NCI-H2171 (cell line): ENCODE data around the gene NTRK1.
A peak's percentile ranks its signal among the peaks of the same experiment; 100 is the strongest.

ENCODE experiments used
- DNase-seq: peaks from one replicate; lab custom pipeline; 2025; lab: John Stamatoyannopoulos, UW

NTRK1 gene

DNA sequence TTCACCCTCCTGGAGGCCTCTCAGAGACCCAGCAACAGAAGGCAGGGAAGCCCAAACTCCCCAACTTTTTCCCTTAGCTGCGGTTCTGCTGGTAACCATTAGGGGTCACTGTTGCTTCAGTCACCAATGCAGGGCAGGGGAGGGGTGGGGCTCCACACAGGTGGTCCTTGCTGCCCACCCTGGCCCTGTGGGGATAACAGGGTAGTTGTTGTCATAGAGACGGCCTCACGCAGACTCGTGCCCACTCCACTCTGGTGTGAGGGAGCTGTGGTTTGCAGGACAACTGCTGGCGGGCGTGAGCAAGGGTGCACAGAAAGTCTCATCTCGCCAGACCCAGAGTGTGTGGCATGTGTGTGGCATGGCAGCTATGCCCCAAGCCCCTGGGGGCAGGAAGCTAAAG lies 21.7 kb upstream of the NTRK1 start:
- DNase-seq = no peak

DNA sequence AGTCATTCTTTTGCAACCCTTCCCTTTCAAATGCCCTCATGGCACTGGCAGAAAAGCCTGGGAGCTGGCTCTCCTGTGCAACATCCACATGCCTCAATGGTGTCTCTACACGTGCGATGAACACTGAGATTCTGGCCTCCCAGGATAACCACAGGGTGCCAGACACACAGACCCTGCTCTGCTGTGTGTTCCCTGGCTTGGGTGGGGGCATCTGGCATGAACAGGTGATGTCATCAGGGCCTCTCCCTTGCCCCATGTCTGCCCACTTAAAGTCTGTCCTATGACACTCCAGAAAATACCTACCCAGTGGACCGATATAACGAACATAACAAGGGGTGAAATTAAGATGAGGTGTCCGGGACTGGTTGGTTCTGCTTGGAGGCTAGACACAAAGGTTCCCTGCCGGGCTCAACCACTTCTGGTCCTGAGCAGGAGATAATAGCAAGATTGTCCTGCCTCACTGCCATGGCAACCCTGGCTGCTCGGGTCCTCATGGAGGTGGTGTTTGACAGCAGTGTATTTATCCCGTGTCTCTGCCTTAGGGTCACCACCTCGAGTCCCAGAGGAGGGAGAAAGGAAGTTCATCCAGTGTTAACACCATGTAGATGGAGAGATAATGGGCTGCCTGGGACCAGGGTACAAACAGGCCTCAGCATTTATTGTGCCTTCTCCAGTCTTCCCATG lies 21.1 kb upstream of the NTRK1 start:
- no peak for DNase-seq

DNA sequence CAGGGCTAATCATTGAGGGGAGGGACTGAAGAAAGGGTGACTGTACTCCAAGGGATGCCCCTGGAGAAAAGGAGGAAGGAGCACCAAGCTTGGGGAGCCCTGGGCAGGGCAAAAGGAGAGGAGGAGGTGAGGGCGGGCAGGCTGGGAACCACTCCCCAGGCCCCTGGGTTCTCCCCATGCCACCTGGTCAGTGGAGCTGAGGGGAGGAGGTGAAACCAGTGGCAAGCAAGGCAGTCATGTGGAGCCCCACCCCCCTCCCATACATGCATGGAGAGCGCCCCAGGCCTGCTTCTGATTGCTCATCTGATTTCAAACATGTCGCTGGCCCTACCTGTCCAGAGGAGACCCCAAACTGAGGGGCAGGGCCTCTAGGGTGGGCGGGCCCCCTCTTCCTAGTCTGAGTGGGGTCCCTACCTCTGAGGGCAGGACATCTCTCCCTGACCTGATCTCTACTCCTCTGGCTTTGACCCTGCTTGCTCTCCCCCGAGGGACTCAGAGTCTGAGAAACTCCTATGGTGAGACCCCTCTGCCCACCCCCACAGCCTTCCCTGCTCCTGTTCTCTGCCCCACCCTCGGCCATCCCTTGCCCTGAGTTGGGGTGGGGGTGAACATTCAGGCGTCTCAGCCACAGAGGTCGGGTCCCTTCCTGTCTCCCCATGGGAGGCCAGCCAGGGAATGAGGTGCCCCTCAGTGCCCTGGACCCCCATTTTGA lies 20.3 kb upstream of the NTRK1 start:
- no peak for DNase-seq

DNA sequence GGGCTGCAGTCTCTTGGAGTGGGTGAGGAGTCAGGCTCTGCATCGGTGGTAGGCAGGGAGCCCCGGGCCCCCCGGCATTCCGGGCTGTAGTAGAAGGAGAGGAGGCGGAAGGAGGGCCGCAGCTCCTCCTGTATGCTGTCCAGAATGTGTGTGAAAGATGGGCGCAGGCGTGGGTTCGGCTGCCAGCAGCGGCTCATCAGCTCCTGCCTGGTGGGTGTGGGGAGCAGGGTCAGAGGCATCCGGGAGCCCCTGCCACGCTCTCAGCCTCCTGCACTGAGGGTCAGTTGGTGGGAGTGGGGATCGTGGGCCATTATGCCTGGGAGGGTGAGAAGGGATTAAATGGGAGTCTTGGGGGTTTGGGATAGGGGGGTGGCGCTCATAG lies 19.8 kb upstream of the NTRK1 start:
- no peak for DNase-seq

DNA sequence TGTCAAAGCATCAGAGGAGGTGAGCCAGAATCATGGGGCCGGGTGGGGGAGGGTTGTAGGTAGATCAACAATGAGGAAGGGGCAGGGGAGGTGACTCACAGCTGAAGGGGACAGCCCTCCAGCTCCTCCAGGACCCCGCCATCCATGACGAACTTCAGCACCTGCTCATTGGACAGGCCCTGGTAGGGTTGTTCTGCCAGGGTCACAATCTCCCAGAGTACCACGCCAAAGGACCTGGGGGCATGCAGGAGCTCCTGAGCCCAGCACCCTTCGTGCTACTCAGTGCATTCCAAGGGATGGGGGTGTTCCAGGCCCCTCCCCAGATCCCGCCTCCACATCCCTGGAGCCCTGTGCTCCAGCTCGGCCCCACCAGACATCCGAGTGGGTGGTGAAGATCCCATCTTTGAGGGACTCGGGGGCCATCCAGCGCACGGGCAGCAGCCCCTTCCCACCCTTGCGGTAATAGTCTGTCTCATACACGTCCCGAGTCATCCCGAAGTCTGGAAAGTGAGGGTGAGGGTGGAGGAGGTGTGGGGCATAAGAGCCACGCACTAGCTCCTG lies 19.3 kb upstream of the NTRK1 start:
- DNase-seq = no peak

DNA sequence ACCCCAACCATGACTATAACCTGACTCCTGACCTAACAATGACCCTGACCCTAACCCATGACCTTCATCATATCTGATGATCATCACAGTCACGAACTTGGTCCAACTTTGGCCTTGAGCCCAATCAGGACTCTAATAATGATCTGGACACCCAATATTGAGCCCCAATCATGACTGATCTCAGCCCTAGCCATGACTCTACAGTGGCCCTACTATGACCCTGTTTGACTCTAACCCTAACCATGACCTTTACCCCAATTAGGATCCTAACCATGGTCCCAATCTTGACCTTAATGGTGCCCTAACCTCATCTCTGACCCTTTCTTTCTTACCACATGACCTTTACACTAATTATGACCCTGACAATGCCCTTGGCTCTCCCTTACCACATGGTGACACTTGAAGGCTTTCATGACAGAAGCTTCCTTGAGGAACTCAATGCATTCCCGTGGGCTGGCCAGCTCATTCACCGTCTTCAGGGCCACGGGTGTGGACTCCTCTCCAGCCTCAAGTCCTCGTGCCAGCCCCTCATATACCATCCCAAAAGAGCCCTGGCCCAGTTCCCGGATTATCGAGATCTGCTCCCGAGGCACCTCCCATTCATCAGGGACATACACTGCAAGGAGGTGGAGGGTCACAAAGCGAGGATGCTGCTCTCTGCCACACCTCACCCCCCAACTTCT lies 17.9 kb upstream of the NTRK1 start:
- DNase-seq = no peak

DNA sequence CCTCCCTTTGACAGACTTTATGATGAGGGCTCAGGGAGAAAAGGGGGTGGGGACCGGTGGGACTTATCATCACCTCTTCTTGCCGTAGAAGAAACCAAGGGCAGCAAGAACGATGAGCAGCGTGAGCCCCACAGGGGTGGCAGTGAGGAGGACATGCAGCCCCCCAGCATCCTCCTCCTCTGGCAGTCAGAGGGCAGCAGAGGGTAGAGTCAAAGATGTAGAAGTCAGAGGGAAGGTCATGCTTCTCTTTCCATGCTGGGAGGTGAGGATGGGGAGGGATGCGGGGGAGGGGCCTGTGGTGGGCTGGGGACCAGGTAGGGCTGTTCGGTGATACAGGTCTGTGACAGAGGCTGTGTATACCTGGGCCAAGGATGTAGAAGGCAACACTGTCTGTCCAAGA lies 16.6 kb upstream of the NTRK1 start:
- DNase-seq = no peak

DNA sequence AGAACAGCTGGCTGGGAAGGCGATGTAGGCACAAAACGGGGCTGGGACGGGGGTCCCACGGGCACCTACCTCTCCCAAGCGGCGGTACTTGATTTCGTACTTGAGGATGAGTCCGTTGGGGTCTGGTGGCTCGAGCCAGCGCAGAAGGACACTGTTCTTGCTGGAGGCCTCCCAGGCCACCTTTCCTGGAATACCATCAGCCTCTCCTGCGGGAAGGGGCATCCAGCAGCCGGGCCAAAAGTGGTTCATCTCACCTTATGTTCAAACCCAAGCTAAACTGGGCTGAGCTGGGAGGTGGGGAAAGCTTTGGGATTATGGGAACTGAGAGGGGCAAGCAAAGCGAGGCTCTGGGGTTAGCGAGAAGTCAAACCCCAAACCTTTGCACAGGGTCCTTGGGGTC lies 16.0 kb upstream of the NTRK1 start:
- DNase-seq = no peak

DNA sequence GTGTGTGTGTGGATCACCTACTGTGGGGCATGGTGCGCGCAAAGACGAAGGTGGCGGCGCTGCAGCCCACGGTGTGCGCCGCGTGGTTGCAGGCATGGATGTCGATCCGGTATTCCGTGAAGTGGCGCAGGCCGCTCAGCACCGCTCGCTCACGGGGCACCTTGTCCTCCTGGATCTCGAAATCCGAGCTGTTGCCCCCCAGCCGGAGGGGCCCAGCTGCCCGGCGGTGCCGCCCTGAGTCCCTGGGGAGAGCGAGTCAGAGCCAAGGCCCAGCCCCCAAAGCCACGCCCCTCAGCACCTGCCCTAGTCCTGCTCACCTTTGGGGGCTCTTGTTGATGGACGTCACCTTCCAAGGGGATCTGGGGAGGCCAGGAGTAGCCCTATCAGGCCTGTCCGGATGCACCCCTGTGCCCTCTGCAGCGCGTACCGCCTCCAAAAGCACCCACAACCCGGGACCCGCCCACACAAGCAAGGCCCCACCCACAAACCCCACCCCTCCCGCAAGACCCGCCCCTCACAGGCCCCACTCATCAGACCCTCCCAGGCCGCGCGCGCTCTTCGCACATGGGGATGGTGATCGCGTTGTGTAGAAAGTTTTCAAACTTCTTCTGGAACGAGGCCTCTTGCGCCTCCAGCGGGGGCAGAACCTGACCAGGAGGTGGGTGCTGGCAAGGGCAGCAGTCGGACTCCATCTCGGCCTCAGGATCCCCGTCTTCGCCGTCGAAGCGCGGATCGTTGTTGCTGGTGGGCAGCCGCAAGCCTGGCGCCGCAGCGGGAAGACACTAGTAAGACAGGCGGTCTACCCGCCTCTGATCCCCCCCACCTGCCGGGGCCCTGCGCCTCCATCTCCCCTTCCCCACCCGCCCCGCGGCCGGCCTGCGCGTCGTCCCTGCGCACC lies 15.4 kb upstream of the NTRK1 start:
- DNase-seq = no peak

DNA sequence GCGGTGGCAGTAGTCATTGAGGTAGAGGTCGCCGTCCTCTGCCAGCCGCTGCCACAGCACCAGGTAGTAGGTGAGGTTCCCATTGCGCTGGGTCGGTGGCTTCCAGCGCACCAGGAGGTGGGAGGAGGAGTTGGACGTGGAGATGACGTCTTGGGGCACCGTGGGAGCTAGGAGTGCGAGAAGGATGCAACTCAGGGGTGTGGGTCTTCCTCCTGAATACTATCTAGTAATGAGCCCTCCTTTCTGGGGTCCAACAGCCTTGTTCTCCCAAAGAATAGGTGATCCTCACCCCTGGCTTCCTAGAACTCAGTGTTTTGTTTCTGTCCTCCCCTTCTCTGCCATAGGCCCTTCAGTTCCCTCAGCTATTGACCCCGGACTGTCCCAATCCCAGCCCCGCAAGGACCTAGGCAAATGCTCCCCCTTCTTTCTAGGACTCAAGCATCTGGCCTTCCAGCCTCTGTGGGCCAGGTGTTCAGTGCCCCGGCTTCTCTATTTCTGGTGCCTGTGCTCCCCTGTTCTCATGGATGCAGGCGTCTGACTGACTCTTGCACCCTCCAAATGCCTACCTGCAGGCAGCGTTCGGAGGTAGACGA lies 14.6 kb upstream of the NTRK1 start:
- DNase-seq = no peak

DNA sequence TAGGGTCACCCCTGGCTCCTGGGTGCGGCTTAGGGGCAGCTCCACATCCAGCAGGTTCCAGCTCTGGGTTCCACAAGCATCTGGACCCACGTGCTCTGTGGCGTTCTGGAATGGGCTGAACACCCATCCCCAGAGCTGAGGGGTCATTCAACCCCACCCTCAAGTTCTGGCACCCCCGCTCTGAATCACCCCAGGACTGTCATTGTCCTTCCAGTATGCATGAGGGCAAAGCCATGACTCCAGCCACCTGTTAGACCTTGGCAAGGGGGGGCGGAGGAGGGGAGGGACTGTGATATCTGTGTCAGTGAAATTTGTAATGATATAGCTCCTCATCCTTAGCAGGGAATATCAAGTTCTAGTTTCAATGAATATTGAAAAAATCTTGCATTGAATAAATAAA lies 14.0 kb upstream of the NTRK1 start:
- no peak for DNase-seq

DNA sequence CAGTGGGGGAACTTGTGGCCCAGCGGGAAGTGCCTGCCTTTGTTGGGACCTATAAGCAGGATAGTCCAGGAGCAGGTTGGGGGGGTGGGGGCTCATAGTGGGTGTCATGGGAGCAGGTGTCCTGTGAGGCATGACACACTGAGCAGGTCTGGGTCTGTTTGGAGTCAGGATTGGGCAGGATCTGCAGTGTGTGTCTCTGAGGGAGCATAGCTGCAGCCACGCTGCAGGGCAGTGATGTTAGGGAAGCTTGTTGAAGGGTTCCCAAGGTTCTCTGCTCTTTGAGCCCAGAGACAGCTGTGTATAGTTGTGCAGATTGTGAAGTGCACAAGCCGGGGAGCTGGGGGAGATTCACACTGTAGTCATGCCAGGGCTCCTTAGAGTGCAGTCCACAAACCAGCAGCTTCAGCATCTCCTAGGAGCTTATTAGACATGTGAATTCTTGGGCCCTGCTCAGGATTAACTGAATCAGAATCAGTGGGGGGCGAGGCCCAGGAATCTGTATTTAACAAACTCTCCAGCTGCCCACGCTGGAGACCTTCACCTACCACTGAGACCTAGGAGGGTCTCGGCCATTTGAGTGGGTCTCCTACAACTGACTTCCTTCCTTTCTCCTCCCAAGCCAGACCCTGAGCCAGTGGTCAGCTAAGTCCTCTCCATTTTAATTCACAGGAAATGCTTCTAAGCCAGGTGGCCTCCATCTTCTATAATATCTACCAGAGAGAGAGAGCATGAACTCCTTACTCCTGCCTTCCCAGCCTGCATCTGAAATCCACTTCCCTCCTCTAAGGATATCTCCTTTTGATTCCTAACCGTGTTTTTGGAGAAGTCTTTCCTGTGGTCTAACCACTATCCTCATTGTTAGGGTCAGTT lies 12.8 kb upstream of the NTRK1 start:
- no peak for DNase-seq

DNA sequence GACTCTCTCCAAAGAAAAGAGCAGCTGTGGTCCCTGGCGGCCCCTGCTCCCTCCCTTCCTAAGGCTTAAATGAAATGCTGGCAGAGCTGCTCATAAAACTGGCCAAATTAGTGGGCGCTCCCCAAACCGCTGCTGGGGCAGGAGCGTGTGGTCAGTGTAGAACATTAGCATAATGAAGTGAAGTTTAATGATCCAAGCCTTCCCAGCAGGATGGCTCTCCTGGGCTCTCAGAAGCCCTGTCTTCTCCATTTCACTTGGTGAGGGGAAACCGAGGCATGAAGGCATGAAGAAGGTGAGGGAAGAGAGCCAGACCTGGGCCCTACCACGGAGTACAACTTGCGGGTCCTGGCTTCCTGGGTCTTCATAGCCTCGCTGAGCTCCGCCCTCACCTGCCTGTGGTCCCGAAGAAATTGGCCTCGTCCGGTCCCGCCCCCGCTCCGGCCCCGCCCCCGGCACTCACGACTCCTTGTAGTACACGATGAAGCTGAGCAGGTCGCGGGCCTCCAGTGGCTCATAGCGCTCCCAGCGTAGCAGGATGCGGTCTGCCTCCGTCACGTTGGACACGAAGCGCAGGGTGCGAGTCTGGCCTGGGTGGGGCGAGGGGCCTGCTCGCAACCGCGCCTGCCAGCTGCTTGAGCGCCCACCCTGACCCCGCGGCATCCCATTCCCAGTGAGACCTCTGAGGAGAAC lies 12.1 kb upstream of the NTRK1 start:
- DNase-seq = no peak

DNA sequence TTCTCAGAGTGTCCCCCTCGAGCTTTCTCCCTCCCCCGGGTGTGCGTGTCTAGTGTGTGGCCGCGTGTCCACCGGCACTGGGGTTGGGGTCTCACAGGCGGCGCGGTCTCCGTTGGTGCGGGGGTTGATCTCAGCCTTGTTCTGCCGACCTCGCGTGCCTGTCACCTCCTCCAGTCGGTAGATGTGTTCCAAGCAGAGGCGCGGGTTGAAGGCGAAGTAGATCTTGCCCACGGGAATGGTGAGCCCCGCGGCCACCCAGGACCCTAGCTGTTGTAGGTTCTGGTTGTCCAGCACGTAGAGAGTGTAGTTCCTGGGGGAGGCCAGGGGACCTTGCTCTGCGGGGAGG lies 11.5 kb upstream of the NTRK1 start:
- no peak for DNase-seq

DNA sequence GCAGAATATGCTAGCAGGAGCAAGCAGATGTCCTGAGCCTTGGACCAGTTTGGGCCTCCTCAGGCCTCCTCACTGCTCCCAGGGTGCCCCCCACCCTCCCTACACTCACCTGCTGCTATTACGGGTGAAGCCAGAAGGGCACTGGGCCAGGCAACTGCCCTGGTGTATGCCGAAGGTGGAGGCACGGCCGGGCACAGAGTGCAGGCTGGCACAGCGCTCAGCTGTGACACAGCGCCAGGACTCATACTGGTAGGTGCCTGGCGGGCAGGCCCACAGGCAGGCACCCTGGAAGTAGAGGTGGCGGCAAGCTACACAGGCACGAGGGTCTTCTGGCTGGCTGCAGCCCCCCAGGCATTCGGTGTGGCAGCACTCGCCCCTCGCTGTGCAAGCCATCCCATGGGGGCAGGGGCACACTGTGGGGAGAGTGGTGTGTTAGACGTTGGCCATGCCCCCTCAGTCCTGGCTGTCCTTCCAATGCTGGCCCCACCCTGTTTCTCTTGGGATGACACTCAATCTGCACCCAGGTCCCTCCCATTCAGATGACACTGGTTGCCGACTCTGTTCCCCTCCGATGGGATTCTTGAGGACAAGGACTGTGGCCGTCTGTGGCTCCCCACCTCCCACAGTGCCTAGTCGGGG lies 8.8 kb upstream of the NTRK1 start:
- no peak for DNase-seq

DNA sequence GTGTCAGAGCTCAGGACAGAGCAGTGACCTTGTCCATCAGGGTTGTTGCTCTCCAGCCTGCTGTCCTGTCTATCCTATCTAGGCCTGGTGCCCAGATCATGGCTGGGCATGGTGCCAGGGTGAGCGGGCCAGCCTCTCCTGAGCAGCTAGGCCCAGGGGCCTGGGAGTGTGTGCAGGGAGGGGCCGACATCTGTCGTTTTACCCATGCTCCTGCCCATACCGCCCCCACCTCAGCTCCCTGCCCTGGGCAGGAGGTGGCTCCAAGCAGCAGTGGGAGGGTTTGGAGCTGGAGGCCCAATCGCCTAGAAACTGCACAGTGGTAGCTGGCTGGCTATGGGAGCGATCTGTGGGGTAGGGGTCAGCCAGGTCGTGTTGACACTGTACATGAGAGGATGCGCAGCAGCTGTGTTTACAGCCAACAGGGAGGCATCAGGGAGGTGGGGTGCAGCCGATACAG lies 8.2 kb upstream of the NTRK1 start:
- DNase-seq = peak; percentile 88

DNA sequence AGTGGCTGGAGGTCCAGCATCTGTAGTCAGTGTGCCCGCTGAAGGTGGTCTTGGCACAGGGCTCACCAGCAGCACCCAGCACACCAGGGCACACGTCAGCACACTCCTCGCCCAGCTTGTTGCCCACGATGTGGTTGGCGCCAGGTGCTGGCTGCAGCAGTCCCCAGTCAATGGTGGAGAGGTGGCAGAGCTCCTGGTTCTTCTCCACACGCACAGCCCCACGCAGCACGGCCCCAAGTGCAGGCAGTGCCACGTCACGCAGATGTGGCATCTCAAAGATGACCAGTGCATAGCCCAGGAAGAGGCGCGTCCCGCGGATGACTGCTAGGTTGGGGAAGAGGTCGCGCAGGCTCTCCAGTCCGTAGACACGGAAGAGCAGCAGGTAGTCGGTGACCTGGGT lies 6.9 kb upstream of the NTRK1 start:
- no peak for DNase-seq

DNA sequence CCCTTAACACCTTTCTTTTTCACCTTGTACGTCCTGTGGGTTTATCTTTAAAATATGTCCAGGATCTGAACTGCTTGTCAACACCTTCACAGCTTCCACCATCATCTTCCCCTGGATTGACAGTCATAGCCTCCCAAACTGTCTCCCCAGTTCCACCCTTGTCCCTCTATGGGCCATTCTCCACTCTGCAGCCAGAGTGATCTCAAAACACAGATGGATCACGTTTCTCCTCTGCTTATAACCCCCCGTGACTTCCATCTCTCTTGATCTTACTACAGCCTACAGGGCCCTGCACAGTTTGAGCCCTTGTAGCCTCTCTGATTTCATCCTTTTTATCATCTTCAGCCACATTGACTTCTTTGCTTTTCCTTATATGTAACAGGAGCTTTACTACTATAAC lies 6.0 kb upstream of the NTRK1 start:
- DNase-seq = no peak

DNA sequence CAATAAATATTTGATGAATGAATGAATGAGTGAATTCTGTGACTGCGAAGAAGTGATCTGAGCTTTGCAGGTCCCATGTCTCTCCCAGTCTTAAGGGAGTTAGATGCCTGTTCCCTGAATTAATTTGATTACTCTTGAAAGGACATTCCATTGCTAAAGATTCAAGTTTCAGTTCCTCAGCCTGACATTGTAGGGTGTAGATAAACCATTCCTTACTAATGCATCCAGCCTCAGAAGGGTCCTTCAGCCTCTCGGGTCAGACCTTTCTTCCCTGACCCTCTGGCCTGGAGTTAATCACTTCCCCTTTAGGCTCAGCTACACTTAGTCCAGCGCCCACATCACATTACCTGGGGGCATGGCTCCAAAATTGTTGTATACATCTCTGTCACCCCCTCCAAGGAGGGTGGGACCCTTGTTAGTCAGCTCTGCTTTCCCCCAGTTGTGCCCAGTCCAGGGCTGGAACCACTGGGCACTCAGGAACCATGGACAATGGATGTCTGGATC lies 4.3 kb upstream of the NTRK1 start:
- DNase-seq = no peak
